Left renal pelvis (tissue), 4 donors: ENCODE results near the gene SLC27A5. TPM values are rescaled to one million over a fixed set of nuclear protein-coding genes. Genes with fewer than 3 reads are reported as not detected.

Experiments used
- polyA plus RNA-seq, 4 donors: library from polyadenylated mRNA; unstranded; fragments of 120-200 nt; gene quantifications; one replicate each; pipeline ENCODE4 v1.2.1, GENCODE V29; 2013; ENCODE audit not compliant: insufficient read length in 4 of 4

The SLC27A5 gene
- polyA plus RNA-seq, 4 donors, result 6.8 to 11.3 (median 8.6) TPM

Other genes with a start within 250 kb of the SLC27A5 start
- 1 to 10 TPM; 5.5 to 8.8 (median 8.0) TPM for gene ZNF8, start 233.0 kb downstream of the SLC27A5 start, polyA plus RNA-seq
- gene ERVK3-1, start 206.6 kb downstream of the SLC27A5 start, polyA plus RNA-seq, result 10 to 100 TPM; 42.7 to 53.2 (median 46.3) TPM
- 1 to 10 TPM; 3.5 to 4.2 (median 3.8) TPM for gene ZSCAN22, start 185.0 kb downstream of the SLC27A5 start, polyA plus RNA-seq
- 1 to 10 TPM in 3 of 4 donors, under 1 TPM in 1; 0.89 to 1.9 (median 1.3) TPM for gene A1BG, start 158.5 kb downstream of the SLC27A5 start, polyA plus RNA-seq
- gene ZNF497, start 149.2 kb downstream of the SLC27A5 start, polyA plus RNA-seq, result 1 to 10 TPM; 2.9 to 6.5 (median 3.8) TPM
- 1 to 10 TPM; 1.9 to 5.0 (median 2.5) TPM for gene ZNF837, start 131.0 kb downstream of the SLC27A5 start, polyA plus RNA-seq
- gene RPS5, start 124.7 kb downstream of the SLC27A5 start, polyA plus RNA-seq, result 1,000 to 10,000 TPM in 1 of 4 donors, 100 to 1,000 TPM in 3; 837 to 1,018 (median 886) TPM
- gene RNF225, start 116.3 kb downstream of the SLC27A5 start, polyA plus RNA-seq, result not detected
- 10 to 100 TPM; 12.2 to 13.6 (median 12.7) TPM for gene ZNF584, start 103.3 kb downstream of the SLC27A5 start, polyA plus RNA-seq
- gene ZNF132, start 71.8 kb downstream of the SLC27A5 start, polyA plus RNA-seq, result 10 to 100 TPM in 3 of 4 donors, 1 to 10 TPM in 1; 9.0 to 15.9 (median 14.3) TPM
- gene ZNF324B, start 60.4 kb downstream of the SLC27A5 start, polyA plus RNA-seq, result 1 to 10 TPM; 5.6 to 7.1 (median 6.1) TPM
- gene ZNF324, start 44.9 kb downstream of the SLC27A5 start, polyA plus RNA-seq, result 10 to 100 TPM in 1 of 4 donors, 1 to 10 TPM in 3; 7.2 to 12.1 (median 8.9) TPM
- 10 to 100 TPM; 13.3 to 20.6 (median 13.8) TPM for gene ZNF446, start 35.6 kb downstream of the SLC27A5 start, polyA plus RNA-seq
- gene ZBTB45, start 7.8 kb upstream of the SLC27A5 start, polyA plus RNA-seq, result 10 to 100 TPM in 1 of 4 donors, 1 to 10 TPM in 3; 8.7 to 15.3 (median 9.0) TPM
- 100 to 1,000 TPM; 508 to 729 (median 693) TPM for gene TRIM28, start 32.1 kb upstream of the SLC27A5 start, polyA plus RNA-seq
- gene CHMP2A, start 43.1 kb upstream of the SLC27A5 start, polyA plus RNA-seq, result 100 to 1,000 TPM in 3 of 4 donors, 10 to 100 TPM in 1; 79.1 to 120 (median 116) TPM
- gene UBE2M, start 46.6 kb upstream of the SLC27A5 start, polyA plus RNA-seq, result 10 to 100 TPM; 65.6 to 98.9 (median 96.5) TPM
- gene MZF1, start 61.3 kb upstream of the SLC27A5 start, polyA plus RNA-seq, result 10 to 100 TPM; 21.8 to 56.7 (median 29.6) TPM